ENCODE results near the gene EDDM3A. TPM values are rescaled to one million over a fixed set of nuclear protein-coding genes. Genes with fewer than 3 reads are reported as not detected.

Gene EDDM3A
- total and polyA plus RNA-seq, 12 donors: not detected

DNA sequence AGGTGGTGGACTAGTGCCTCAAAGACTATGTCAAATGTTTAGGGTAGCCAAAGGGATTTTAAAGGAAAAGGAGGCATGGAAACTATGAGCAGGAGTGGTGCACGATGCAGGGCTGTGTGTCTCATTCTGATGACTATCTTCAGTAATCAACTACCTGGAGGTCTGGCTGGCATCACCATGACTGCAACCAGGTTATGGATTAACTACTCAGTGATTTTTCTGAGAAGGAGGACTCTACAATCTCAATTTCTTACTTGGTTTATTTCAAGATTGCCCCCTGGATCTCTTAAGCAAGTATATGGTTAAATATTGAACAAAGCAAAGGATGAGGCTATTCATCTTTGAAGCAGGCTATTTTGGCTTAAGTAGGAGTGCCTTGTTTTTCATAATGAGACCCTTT lies 19.2 kb upstream of the EDDM3A start:
- Histone ChIP-seq H3K27me3 (peaks cover 7% of the 10 kb centered on the region), H3K4me3 (no peak overlapping the region), H3K4me1 (replicated peaks in 1 of 2) (no peaks in the 10 kb centered on the region), H3K27ac (peak overlapping the region in 3 of 5 donors; percentile 16 to 34 (median 17)), H3K36me3 (replicated peaks in 1 of 2) (no peaks in the 10 kb centered on the region), H3K9me3 (replicated peaks in 1 of 3) (no peaks in the 10 kb centered on the region)
- 58 to 100% (median 77%) methylated on average over 1 of the region's 1 CpG for WGBS, 4 donors
- TF ChIP-seq, protein P1, sequence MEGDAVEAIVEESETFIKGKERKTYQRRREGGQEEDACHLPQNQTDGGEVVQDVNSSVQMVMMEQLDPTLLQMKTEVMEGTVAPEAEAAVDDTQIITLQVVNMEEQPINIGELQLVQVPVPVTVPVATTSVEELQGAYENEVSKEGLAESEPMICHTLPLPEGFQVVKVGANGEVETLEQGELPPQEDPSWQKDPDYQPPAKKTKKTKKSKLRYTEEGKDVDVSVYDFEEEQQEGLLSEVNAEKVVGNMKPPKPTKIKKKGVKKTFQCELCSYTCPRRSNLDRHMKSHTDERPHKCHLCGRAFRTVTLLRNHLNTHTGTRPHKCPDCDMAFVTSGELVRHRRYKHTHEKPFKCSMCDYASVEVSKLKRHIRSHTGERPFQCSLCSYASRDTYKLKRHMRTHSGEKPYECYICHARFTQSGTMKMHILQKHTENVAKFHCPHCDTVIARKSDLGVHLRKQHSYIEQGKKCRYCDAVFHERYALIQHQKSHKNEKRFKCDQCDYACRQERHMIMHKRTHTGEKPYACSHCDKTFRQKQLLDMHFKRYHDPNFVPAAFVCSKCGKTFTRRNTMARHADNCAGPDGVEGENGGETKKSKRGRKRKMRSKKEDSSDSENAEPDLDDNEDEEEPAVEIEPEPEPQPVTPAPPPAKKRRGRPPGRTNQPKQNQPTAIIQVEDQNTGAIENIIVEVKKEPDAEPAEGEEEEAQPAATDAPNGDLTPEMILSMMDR (IDR thresholded peaks at IDR 0.05): no peak
- no peak for TF ChIP-seq POLR2A (IDR thresholded peaks at IDR 0.05)
- intact Hi-C loops (cut with DNase I): no loop called here
- no peak for DNase-seq

DNA sequence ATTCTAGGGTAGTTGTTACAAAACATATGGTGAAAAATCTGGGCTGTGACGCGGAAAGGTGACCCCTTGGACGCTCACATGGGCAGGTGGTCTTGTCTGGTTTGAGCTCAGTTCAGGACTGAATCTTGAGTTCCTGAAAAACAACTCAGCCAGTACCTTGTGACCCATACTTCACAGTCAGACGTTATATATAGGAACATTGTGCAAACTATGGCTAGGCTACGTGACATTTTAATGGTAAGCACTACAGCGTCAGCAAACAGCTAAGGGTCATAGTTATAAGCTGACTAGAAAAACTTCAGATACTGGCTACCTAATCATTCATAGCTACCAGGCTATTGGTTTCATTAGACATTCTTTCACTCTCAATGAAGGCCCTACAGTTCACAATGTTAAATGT lies 14.8 kb upstream of the EDDM3A start:
- no peak overlapping the region for H3K4me3 ChIP-seq
- H3K4me1 ChIP-seq (replicated peaks in 1 of 2): no peaks in the 10 kb centered on the region
- no peaks in the 10 kb centered on the region for H3K36me3 ChIP-seq (replicated peaks in 1 of 2)
- H3K9me3 ChIP-seq (replicated peaks in 1 of 3): no peaks in the 10 kb centered on the region
- intact Hi-C loops (cut with DNase I): no loop called here
- no peak overlapping the region for H3K27ac ChIP-seq
- no peaks in the 10 kb centered on the region for H3K27me3 ChIP-seq
- no peak for TF ChIP-seq POLR2A (IDR thresholded peaks at IDR 0.05)
- TF ChIP-seq, protein P1 (IDR thresholded peaks at IDR 0.05): no peak
- peak in 1 of 7 donors; percentile 11 for DNase-seq
- WGBS, 4 donors: 66 to 74% (median 68%) methylated on average over 6 of the region's 6 CpGs

DNA sequence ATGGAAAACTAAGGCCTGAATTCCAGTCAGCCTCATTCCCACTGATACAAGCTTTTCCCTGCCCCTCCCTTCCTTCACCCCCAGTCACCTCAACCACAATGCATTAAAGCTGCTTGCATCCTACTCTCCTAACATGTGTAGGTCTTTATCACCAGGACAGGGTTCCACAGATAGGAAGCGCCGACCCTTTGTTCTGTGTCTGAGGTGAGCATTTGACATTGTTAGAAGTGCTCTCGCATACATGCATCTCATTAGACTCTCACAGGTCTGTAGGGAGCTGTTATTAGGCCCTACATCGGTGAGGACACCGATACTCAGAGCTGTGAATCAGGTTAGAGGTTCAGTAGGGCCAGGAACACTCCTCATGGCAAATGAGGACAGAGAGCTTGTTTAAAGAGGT lies 13.2 kb upstream of the EDDM3A start:
- Histone ChIP-seq H3K27ac (peak overlapping the region in 3 of 5 donors; percentile 6 to 19 (median 7)), H3K4me3 (no peak overlapping the region), H3K9me3 (replicated peaks in 1 of 3) (no peaks in the 10 kb centered on the region), H3K36me3 (replicated peaks in 1 of 2) (no peaks in the 10 kb centered on the region), H3K4me1 (replicated peaks in 1 of 2) (no peaks in the 10 kb centered on the region), H3K27me3 (no peaks in the 10 kb centered on the region)
- WGBS, 4 donors: 87 to 97% (median 91%) methylated on average over 5 of the region's 5 CpGs
- TF ChIP-seq POLR2A (IDR thresholded peaks at IDR 0.05): no peak
- TF ChIP-seq, protein P1 (IDR thresholded peaks at IDR 0.05): no peak
- intact Hi-C loops (cut with DNase I): no loop called here
- DNase-seq: no peak

DNA sequence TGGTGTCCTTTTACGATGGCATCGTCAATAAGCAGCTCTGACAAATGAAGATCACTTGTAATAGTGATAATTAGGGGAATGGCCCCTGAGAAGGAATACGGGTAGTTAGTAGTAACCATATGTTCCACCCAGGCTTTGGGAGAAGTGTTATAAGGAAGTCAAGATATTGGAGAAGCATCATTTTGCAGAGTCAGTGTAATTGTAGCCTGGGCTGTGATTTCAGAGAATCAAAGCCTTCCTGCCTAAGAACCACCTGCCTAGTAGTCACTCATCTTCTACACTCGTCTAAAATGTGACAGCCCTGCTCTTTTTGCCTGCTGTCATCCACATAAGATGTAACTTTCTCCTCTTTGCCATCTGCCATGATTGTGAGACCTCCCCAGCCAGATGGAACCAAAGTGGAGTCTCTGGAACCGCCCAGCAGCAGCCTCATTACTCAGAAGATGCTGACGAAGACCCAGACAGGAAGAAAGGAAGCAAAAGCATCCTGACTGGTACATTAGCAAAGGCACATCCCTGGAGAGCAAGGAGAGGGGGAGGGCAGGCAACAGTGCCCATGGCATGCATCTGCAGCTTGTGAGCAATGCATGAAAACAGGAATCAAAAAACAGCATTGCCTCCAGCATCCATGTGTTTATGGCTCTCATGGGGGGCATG lies 12.6 kb upstream of the EDDM3A start:
- DNase-seq: peak in 2 of 7 donors; percentile 13 to 18
- peak overlapping the region in 3 of 5 donors; percentile 7 to 52 (median 19) for H3K27ac ChIP-seq
- no peak for TF ChIP-seq POLR2A (IDR thresholded peaks at IDR 0.05)
- TF ChIP-seq, protein P1 (IDR thresholded peaks at IDR 0.05): no peak

More for the DNA sequence above, 12.6 kb upstream of the EDDM3A start:
- whole genome bisulfite sequencing, 4 donors: 51 to 57% (median 54%) methylated on average over 6 of the region's 6 CpGs
- H3K4me3 ChIP-seq: no peak overlapping the region
- no peaks in the 10 kb centered on the region for H3K27me3 ChIP-seq
- no peaks in the 10 kb centered on the region for H3K36me3 ChIP-seq (replicated peaks in 1 of 2)
- intact Hi-C loops (cut with DNase I): no loop called here
- H3K4me1 ChIP-seq (replicated peaks in 1 of 2): no peaks in the 10 kb centered on the region
- no peaks in the 10 kb centered on the region for H3K9me3 ChIP-seq (replicated peaks in 1 of 3)
